ENCODE measurements around the gene MAGEA4.

DNA sequence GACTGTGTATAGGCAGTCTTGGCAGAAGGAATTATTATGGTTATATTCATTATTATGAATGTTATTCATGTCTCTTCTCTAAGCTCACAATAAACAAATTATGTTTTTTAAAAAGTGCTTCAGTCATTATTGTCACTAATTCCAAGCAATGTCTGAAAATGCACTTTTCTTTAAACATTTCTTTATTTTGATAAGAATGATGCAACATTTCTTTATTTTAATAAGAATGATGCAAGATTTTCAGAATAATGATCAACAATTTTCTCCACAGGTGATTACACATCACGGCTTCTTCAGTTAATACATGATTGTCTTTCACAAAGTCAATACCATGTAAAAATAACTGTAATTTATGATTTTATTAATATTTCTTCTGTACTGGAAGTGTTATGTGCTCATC is 22.7 kb downstream of the MAGEA4 start:
- TF ChIP-seq, protein P1, sequence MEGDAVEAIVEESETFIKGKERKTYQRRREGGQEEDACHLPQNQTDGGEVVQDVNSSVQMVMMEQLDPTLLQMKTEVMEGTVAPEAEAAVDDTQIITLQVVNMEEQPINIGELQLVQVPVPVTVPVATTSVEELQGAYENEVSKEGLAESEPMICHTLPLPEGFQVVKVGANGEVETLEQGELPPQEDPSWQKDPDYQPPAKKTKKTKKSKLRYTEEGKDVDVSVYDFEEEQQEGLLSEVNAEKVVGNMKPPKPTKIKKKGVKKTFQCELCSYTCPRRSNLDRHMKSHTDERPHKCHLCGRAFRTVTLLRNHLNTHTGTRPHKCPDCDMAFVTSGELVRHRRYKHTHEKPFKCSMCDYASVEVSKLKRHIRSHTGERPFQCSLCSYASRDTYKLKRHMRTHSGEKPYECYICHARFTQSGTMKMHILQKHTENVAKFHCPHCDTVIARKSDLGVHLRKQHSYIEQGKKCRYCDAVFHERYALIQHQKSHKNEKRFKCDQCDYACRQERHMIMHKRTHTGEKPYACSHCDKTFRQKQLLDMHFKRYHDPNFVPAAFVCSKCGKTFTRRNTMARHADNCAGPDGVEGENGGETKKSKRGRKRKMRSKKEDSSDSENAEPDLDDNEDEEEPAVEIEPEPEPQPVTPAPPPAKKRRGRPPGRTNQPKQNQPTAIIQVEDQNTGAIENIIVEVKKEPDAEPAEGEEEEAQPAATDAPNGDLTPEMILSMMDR (IDR thresholded peaks at IDR 0.05) = no peak
- TF ChIP-seq POLR2A (IDR thresholded peaks at IDR 0.05) = no peak
